ENCODE measurements around the gene ADAM19. TPM values are rescaled to one million over a fixed set of nuclear protein-coding genes. Genes with fewer than 3 reads are reported as not detected.

The ADAM19 gene
- total RNA-seq, 2 experiments from 2014 or later: 24.2 to 103 TPM

DNA sequence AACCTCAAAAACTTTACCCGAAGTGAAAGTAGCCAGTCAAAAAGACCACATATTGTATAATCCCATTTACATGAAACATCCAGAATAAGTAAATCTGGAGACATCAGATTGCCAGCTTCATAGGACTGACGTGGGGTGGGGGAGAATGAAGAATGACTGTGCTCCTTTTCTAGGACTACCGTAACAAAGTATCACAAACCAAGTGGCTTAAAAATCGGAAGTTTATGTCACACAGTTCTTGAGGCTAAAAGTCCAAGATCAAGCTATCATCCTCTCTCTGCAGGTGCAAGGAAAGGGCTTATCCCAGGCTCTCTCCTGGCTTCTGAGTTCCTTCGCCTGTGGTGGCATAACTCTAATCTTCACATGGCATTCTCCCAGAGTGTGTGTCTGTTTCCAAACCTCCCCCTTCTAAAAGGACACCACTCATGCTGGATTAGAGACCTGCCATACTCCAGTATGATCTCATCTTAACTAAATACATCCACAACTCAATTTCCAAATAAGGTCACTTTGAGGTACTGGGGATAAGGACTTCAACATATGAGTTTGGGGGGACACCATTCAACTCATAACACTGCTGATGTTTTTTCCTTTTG, 25.5 kb downstream of the ADAM19 start:
- Histone ChIP-seq H3K4me3 (ENCODE audit: low read depth, low read length, poor library complexity, severe bottlenecking) (no peak overlapping the region), H3K9me2 (ENCODE audit: insufficient read depth, low read length) (no peaks in the 10 kb centered on the region), H4K20me1 (ENCODE audit: insufficient read depth, low read length) (no peaks in the 10 kb centered on the region), H3K4me2 (ENCODE audit: low read length) (no peak overlapping the region), H3K36me3 (ENCODE audit: insufficient read depth, low read length) (peaks cover 37% of the 10 kb centered on the region), H3K4me1 (ENCODE audit: insufficient read depth, low read length, poor library complexity, severe bottlenecking) (peaks cover 34% of the 10 kb centered on the region), H3K79me2 (ENCODE audit: insufficient read depth, low read depth, low read length) (no peaks in the 10 kb centered on the region; the same call in 1 of the 2 replicates), H3K27ac (ENCODE audit: low read depth, low read length, poor library complexity, severe bottlenecking) (no peak overlapping the region), H2AFZ (ENCODE audit: low read length) (no peak overlapping the region), H3K9me3 (ENCODE audit: low read length) (no peaks in the 10 kb centered on the region)
- ChIA-PET CTCF (ENCODE audit: unreplicated experiment) (no interaction called here), POLR2A (interaction anchor here (0.6 to 3.5 kb wide), 9 partner anchors 8 to 46 kb away, joined by 3 to 28 read pairs (median 4); no protein-coding TSS in a partner anchor)
- DNase-seq (ENCODE audit: low spot score): no peak
- TF ChIP-seq CTCF (conservative IDR thresholded peaks at IDR 0.05; ENCODE audit: low read length) (no peak), EZH2phosphoT487 (IDR thresholded peaks at IDR 0.05; ENCODE audit: borderline replicate concordance, low read depth, low read length) (no peak)
- intact Hi-C loops (cut with micrococcal nuclease; ENCODE audit: unreplicated experiment): no loop called here
- no TSS peak for BruUV-seq (replicated peaks)

GRCh38 chr5:157549283-157549629, 26.3 kb downstream of the ADAM19 start:
- Histone ChIP-seq H3K4me2 (ENCODE audit: low read length) (peak overlapping the region; percentile 28; the same call in 1 of the 2 replicates), H3K79me2 (ENCODE audit: insufficient read depth, low read depth, low read length) (no peaks in the 10 kb centered on the region; the same call in 1 of the 2 replicates), H3K27ac (ENCODE audit: low read depth, low read length, poor library complexity, severe bottlenecking) (no peak overlapping the region), H3K9me2 (ENCODE audit: insufficient read depth, low read length) (no peaks in the 10 kb centered on the region), H4K20me1 (ENCODE audit: insufficient read depth, low read length) (no peaks in the 10 kb centered on the region), H3K9me3 (ENCODE audit: low read length) (no peaks in the 10 kb centered on the region), H2AFZ (ENCODE audit: low read length) (no peak overlapping the region), H3K4me3 (ENCODE audit: low read depth, low read length, poor library complexity, severe bottlenecking) (no peak overlapping the region), H3K36me3 (ENCODE audit: insufficient read depth, low read length) (peaks cover 37% of the 10 kb centered on the region), H3K4me1 (ENCODE audit: insufficient read depth, low read length, poor library complexity, severe bottlenecking) (peaks cover 26% of the 10 kb centered on the region)
- no peak for TF ChIP-seq CTCF (conservative IDR thresholded peaks at IDR 0.05; ENCODE audit: low read length)
- TF ChIP-seq EZH2phosphoT487 (IDR thresholded peaks at IDR 0.05; ENCODE audit: borderline replicate concordance, low read depth, low read length): no peak
- intact Hi-C loops (cut with micrococcal nuclease; ENCODE audit: unreplicated experiment): no loop called here
- CTCF ChIA-PET (ENCODE audit: unreplicated experiment): no interaction called here
- POLR2A ChIA-PET: interaction anchor here (0.7 to 3.5 kb wide), 6 partner anchors 8 to 81 kb away, joined by 3 to 28 read pairs (median 4); no protein-coding TSS in a partner anchor
- BruUV-seq (replicated peaks): no TSS peak
- DNase-seq (ENCODE audit: low spot score): no peak
